HG02623 (cell line): ENCODE measurements around the gene TOM1L2.
"Not testable (repeated sequence)": the region's sequence is repeated elsewhere in the genome, so short reads cannot be mapped to it uniquely, and the experiment has no call there.

Source experiments
- ATAC-seq: cut with Tn5 transposase; IDR thresholded peaks from one replicate; pipeline ENCODE4 v1.9.1; 2021; ENCODE audit warnings: moderate library complexity; ENCODE audit not compliant: unreplicated experiment

Gene TOM1L2

GRCh38 chr17:17810895-17811248 is 161.3 kb downstream of the TOM1L2 start:
- ATAC-seq: no peak

- no peak for ATAC-seq
These were observed 161.9 kb downstream of the TOM1L2 start for GRCh38 chr17:17810084-17810894.

- no peak for ATAC-seq
These were observed 162.6 kb downstream of the TOM1L2 start for GRCh38 chr17:17809531-17810083.

GRCh38 chr17:17808706-17809432 is 163.3 kb downstream of the TOM1L2 start:
- ATAC-seq: no peak

GRCh38 chr17:17808200-17808599 is 164.0 kb downstream of the TOM1L2 start:
- ATAC-seq: not testable (repeated sequence)

- ATAC-seq: no peak
These were observed 164.8 kb downstream of the TOM1L2 start for GRCh38 chr17:17807440-17807839.

- no peak for ATAC-seq
These were observed 165.5 kb downstream of the TOM1L2 start for GRCh38 chr17:17806611-17807274.

GRCh38 chr17:17806035-17806434 is 166.2 kb downstream of the TOM1L2 start:
- ATAC-seq: no peak

- ATAC-seq: no peak
These were observed 166.6 kb downstream of the TOM1L2 start for GRCh38 chr17:17805575-17805974.

- no peak for ATAC-seq
These were observed 168.2 kb downstream of the TOM1L2 start for GRCh38 chr17:17804007-17804406.

GRCh38 chr17:17801800-17802481 is 170.3 kb downstream of the TOM1L2 start:
- ATAC-seq: no peak

- no peak for ATAC-seq
These were observed 171.6 kb downstream of the TOM1L2 start for GRCh38 chr17:17800504-17801021.

- ATAC-seq: no peak
These were observed 173.5 kb downstream of the TOM1L2 start for GRCh38 chr17:17798573-17799255.

GRCh38 chr17:17798010-17798556 is 174.1 kb downstream of the TOM1L2 start:
- ATAC-seq: no peak

- ATAC-seq: no peak
These were observed 174.9 kb downstream of the TOM1L2 start for GRCh38 chr17:17797119-17797809.

- ATAC-seq: no peak
These were observed 175.5 kb downstream of the TOM1L2 start for GRCh38 chr17:17796787-17797061.

- no peak for ATAC-seq
These were observed 176.0 kb downstream of the TOM1L2 start for GRCh38 chr17:17795946-17796786.

- ATAC-seq: no peak
These were observed 176.9 kb downstream of the TOM1L2 start for GRCh38 chr17:17795296-17795695.

- no peak for ATAC-seq
These were observed 177.8 kb downstream of the TOM1L2 start for GRCh38 chr17:17794382-17794781.
